CD4-positive, alpha-beta T cell treated with Interleukin-4 for 4 hours (primary cell): ENCODE data around the gene ANTKMT.
"Not testable (repeated sequence)": the region's sequence is repeated elsewhere in the genome, so short reads cannot be mapped to it uniquely, and the experiment has no call there.

Source experiments
- DNase-seq: peaks from one replicate; pipeline ENCODE4 v3.0.0-alpha.2; 2020

The ANTKMT gene

GRCh38 chr16:746637-747036 lies 25.7 kb downstream of the ANTKMT start:
- no peak for DNase-seq

- no peak for DNase-seq
These were observed 27.2 kb downstream of the ANTKMT start for GRCh38 chr16:747978-748746.

GRCh38 chr16:749010-749409 lies 28.1 kb downstream of the ANTKMT start:
- no peak for DNase-seq

GRCh38 chr16:750485-750884 lies 29.5 kb downstream of the ANTKMT start:
- no peak for DNase-seq

- no peak for DNase-seq
These were observed 30.4 kb downstream of the ANTKMT start for GRCh38 chr16:751152-752006.

GRCh38 chr16:752007-752312 lies 31.0 kb downstream of the ANTKMT start:
- no peak for DNase-seq

GRCh38 chr16:754121-754607 lies 33.2 kb downstream of the ANTKMT start:
- DNase-seq = not testable (repeated sequence)

- no peak for DNase-seq
These were observed 33.7 kb downstream of the ANTKMT start for GRCh38 chr16:754656-755055.

- no peak for DNase-seq
These were observed 35.5 kb downstream of the ANTKMT start for GRCh38 chr16:756428-756827.

- DNase-seq = no peak
These were observed 38.4 kb downstream of the ANTKMT start for GRCh38 chr16:759110-759910.

GRCh38 chr16:760065-760464 lies 39.1 kb downstream of the ANTKMT start:
- no peak for DNase-seq

GRCh38 chr16:760545-761343 lies 39.8 kb downstream of the ANTKMT start, which contains the start of gene MSLN:
Gene MSLN, plus strand, starts transcription at chr16:760734. Its CDS starts 1,947 bp downstream, at chr16:762681.
- DNase-seq = no peak

- DNase-seq = no peak
These were observed 40.9 kb downstream of the ANTKMT start for GRCh38 chr16:761625-762513.

GRCh38 chr16:762595-763268 lies 41.8 kb downstream of the ANTKMT start:
- no peak for DNase-seq

GRCh38 chr16:763369-764183 lies 42.6 kb downstream of the ANTKMT start:
- no peak for DNase-seq

GRCh38 chr16:764184-764750 lies 43.3 kb downstream of the ANTKMT start:
- DNase-seq = no peak

GRCh38 chr16:764848-765487 lies 44.0 kb downstream of the ANTKMT start:
- no peak for DNase-seq

- no peak for DNase-seq
These were observed 44.5 kb downstream of the ANTKMT start for GRCh38 chr16:765488-765865.
